Chondrocyte (in vitro differentiated cells): ENCODE results near the gene TAX1BP1. TPM values are rescaled to one million over a fixed set of nuclear protein-coding genes. Genes with fewer than 3 reads are reported as not detected.
"Not testable (repeated sequence)": the region's sequence is repeated elsewhere in the genome, so short reads cannot be mapped to it uniquely, and the experiment has no call there.

Experiments used
- DNase-seq: peaks from one replicate; pipeline ENCODE4 v3.0.0; 2021; ENCODE audit warnings: mixed read lengths, low spot score
- H3K27ac Mint-ChIP-seq: one replicate; pipeline ENCODE4 v1.8.0; 2021; ENCODE audit warnings: mild to moderate bottlenecking, moderate library complexity, mixed read lengths; ENCODE audit not compliant: unreplicated experiment
- H3K27me3 Mint-ChIP-seq: 2 replicates; pipeline ENCODE4 v1.8.0; 2021; ENCODE audit warnings: low read depth, mixed read lengths
- H3K36me3 Mint-ChIP-seq: 2 replicates; pipeline ENCODE4 v1.8.0; 2021; ENCODE audit warnings: low read depth, mixed read lengths
- H3K4me1 Mint-ChIP-seq: 2 replicates; pipeline ENCODE4 v1.8.0; 2021; ENCODE audit warnings: low read depth, mild to moderate bottlenecking, mixed read lengths
- H3K4me3 Mint-ChIP-seq: one replicate; pipeline ENCODE4 v1.8.0; 2021; ENCODE audit warnings: mild to moderate bottlenecking, moderate library complexity, mixed read lengths; ENCODE audit not compliant: unreplicated experiment
- H3K9me3 Mint-ChIP-seq: 2 replicates; pipeline ENCODE4 v1.8.0; 2021; ENCODE audit warnings: low read depth, mixed read lengths
- total RNA-seq: library from RNA; stranded (reverse); gene quantifications from 3 replicates; pipeline ENCODE4 v1.2.1, GENCODE V29; 2021
- TF ChIP-seq, protein P1 (sequence below): fragments of 200-600 bp; sonication (generic); IDR thresholded peaks from 2 replicates; pipeline ENCODE4 v1.5.0; 2021; ENCODE audit warnings: antibody characterized with exemption, mild to moderate bottlenecking, moderate library complexity

Gene TAX1BP1
- total RNA-seq, 1 donor from 2014 or later: 91.3 TPM

DNA sequence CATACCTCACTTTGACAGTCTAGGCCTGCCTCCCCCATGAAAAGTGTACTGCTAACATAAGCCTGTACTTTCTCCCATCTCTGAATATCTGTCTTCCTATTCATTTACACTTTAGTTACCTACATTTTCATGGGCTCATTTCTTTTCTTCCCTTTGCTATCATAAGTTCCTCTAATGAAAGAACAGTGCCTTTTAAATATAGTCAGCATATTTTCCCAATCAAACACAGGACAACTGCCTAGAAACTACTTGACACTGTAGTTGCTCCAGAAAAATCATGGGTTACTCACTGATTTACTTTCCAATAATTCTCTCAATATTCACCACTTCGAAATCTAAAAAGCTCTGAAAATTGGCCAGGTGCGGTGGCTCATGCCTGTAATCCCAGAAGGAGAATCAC lies 2.8 kb upstream of the TAX1BP1 start:
- H3K9me3 Mint-ChIP-seq: no peaks in the 10 kb centered on the region
- H3K36me3 Mint-ChIP-seq: peaks cover 2% of the 10 kb centered on the region
- peaks cover 22% of the 10 kb centered on the region for H3K4me1 Mint-ChIP-seq
- H3K27ac Mint-ChIP-seq: no peak overlapping the region
- no peak for DNase-seq
- H3K27me3 Mint-ChIP-seq: no peaks in the 10 kb centered on the region
- no peak overlapping the region for H3K4me3 Mint-ChIP-seq
- TF ChIP-seq, protein P1, sequence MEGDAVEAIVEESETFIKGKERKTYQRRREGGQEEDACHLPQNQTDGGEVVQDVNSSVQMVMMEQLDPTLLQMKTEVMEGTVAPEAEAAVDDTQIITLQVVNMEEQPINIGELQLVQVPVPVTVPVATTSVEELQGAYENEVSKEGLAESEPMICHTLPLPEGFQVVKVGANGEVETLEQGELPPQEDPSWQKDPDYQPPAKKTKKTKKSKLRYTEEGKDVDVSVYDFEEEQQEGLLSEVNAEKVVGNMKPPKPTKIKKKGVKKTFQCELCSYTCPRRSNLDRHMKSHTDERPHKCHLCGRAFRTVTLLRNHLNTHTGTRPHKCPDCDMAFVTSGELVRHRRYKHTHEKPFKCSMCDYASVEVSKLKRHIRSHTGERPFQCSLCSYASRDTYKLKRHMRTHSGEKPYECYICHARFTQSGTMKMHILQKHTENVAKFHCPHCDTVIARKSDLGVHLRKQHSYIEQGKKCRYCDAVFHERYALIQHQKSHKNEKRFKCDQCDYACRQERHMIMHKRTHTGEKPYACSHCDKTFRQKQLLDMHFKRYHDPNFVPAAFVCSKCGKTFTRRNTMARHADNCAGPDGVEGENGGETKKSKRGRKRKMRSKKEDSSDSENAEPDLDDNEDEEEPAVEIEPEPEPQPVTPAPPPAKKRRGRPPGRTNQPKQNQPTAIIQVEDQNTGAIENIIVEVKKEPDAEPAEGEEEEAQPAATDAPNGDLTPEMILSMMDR: no peak

DNA sequence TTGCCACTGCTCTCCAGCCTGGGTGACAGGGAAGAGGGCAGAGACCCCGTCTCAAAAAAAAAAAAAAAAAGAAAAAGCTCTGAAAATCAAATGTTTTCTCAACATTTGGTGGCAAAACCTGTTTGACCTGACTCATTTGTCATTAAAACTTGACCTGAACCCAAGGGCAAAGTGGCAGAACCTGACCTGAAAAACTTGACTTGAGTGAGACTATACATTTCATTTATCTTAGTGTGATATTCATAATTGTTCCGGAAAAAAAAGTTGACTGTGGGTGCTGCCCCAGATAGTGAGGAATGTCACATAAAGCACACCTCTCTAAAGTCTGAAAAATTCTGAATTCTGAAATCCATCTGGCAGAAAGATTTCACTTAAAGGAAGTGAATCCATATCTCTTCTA lies 2.3 kb upstream of the TAX1BP1 start:
- DNase-seq: no peak
- no peak overlapping the region for H3K4me3 Mint-ChIP-seq
- peaks cover 27% of the 10 kb centered on the region for H3K4me1 Mint-ChIP-seq
- no peak overlapping the region for H3K27ac Mint-ChIP-seq
- TF ChIP-seq, protein P1: no peak
- H3K27me3 Mint-ChIP-seq: no peaks in the 10 kb centered on the region
- H3K36me3 Mint-ChIP-seq: peaks cover 2% of the 10 kb centered on the region
- H3K9me3 Mint-ChIP-seq: no peaks in the 10 kb centered on the region

DNA sequence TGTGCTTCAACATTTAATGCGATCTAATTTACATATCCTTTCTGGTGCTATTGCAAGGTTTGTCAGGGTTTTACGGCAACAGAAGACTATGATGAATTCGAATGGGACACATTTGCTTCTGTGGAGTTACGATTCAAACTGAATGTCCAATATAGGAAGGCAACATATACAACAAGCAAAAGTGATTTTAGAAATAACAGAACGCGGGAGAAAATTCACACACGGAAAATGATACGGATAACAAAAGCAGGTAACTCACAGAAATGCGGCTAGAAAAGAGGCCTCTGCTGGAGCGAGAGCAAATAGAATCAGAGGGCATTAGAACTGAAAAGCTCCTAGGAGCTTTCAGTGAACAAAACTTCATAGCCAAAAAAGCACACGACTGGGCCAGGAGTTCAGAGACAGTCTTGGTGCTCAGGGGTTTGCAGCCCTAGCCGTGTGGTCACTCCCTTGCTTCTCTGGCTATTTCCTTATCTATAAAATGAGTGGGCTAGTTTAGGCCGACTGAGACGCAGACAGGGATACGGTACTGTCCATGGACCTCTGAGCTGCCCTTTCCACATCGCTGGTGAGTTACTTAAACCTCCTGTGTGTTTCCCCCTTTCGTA lies 557 bp upstream of the TAX1BP1 start:
- TF ChIP-seq, protein P1: peak; percentile 10

DNA sequence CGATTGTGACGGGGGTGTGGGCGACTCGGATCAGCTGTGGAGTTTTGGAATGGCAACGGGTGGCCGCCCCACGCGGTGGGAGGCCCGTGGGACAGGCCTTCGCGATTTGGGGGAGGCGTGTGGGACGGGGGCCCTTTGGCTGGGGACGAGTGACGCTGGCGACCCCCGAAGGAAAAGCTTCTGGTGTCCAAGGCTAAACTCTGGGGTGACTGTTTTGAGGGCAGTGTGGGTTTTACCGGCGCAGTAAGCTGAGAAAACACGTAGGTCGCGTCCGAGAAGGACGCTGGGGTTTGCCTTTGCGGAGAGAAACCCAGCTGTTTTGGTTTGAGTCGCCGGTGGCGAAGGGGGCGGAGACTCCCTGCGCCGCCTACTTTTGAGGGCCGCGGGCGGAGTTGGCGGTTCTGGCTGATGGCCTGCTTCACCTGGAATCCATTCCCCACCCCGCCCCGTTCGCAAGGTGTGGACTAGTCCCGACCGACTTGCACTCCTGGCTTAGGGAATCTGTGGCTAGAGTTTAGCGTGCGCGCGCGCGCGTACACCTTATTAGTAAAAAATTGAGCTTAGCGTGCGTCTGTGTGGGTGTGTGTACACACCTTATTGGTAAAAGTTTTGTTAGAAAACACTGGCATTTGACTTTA lies 606 bp downstream of the TAX1BP1 start:
- Mint-ChIP-seq H3K9me3 (no peaks in the 10 kb centered on the region), H3K4me3 (peak overlapping the region; percentile 89), H3K36me3 (peaks cover 2% of the 10 kb centered on the region), H3K27ac (peak overlapping the region; percentile 99), H3K27me3 (no peaks in the 10 kb centered on the region), H3K4me1 (peaks cover 48% of the 10 kb centered on the region)
- TF ChIP-seq, protein P1: peak; percentile 14
- no peak for DNase-seq

More for the DNA sequence above, 557 bp upstream of the TAX1BP1 start:
- Mint-ChIP-seq H3K9me3 (no peaks in the 10 kb centered on the region), H3K36me3 (peaks cover 2% of the 10 kb centered on the region), H3K27ac (peak overlapping the region; percentile 99), H3K4me3 (peak overlapping the region; percentile 89), H3K4me1 (peaks cover 37% of the 10 kb centered on the region), H3K27me3 (no peaks in the 10 kb centered on the region)
- DNase-seq: no peak

DNA sequence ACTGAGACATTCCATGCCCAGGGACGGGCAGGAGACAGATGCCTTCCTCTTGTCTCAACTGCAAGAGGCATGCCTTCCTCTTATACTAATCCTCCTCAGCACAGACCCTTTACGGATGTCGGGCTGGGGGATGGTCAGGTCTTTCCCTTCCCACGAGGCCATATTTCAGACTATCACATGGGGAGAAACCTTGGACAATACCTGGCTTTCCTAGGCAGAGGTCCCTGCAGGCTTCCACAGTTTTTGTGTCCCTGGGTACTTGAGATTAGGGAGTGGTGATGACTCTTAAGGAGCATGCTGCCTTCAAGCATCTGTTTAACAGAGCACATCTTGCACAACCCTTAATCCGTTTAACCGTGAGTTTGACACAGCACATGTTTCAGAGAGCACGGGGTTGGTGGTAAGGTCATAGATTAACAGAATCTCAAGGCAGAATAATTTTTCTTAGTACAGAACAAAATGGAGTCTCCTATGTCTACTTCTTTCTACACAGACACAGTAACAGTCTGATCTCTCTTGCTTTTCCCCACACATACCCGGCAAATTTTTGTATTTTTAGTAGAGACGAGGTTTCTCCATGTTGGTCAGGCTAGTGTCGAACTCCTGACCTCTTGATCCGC lies 2.2 kb downstream of the TAX1BP1 start:
- not testable (repeated sequence) for DNase-seq, H3K9me3 Mint-ChIP-seq, H3K4me3 Mint-ChIP-seq, H3K27me3 Mint-ChIP-seq, H3K36me3 Mint-ChIP-seq
- peaks cover 59% of the 10 kb centered on the region for H3K4me1 Mint-ChIP-seq
- H3K27ac Mint-ChIP-seq: peak overlapping the region; percentile 69
